Gastroesophageal sphincter (tissue), 4 donors: ENCODE measurements around the gene CPD. TPM values are rescaled to one million over a fixed set of nuclear protein-coding genes. Genes with fewer than 3 reads are reported as not detected.

Experiments used
- ATAC-seq: fragments of 150-250 bp; one replicate; pipeline ENCODE4 v1.9.1; 2016; ENCODE audit warnings: mild to moderate bottlenecking, moderate library complexity
- H3K27ac ChIP-seq, 4 donors: fragments of 200-600 bp; sonication (generic) in 3 of 4; 1 replicate in 3 of 4; 2 replicates in 1 of 4; pipeline ENCODE4 v1.5.1; 2016 to 2019
- H3K27me3 ChIP-seq: fragments of 200-600 bp; sonication (generic); one replicate; pipeline ENCODE4 v1.5.1; 2019
- H3K36me3 ChIP-seq, 2 donors: fragments of 200-600 bp; sonication (generic); one replicate each; pipeline ENCODE4 v1.5.1; 2019; ENCODE audit warnings: control low read depth in 1 of 2
- H3K4me1 ChIP-seq, 3 donors: fragments of 200-600 bp; sonication (generic); 1 replicate in 2 of 3; 2 replicates in 1 of 3; pipeline ENCODE4 v1.5.1; 2016 to 2019; ENCODE audit warnings: control low read depth in 2 of 3
- H3K4me3 ChIP-seq, 2 donors: fragments of 200-600 bp; sonication (generic); one replicate each; pipeline ENCODE4 v1.5.1; 2019; ENCODE audit warnings: mild to moderate bottlenecking in 1 of 2, moderate library complexity in 1 of 2
- H3K9me3 ChIP-seq, 3 donors: fragments of 200-600 bp; sonication (generic); one replicate each; pipeline ENCODE4 v1.5.1; 2017 to 2019; ENCODE audit warnings: control low read depth in 2 of 3
- EP300 ChIP-seq: sonication (generic); formaldehyde crosslinking; IDR thresholded peaks from one replicate; pipeline ENCODE4 v1.6.1; 2017; ENCODE audit warnings: antibody characterized with exemption, mild to moderate bottlenecking
- POLR2A ChIP-seq, 2 donors: fragments of 450-650 bp; IDR thresholded peaks; one replicate each; pipeline ENCODE4 v1.6.1; 2017; ENCODE audit warnings: antibody characterized with exemption in 2 of 2, mild to moderate bottlenecking in 2 of 2, moderate library complexity in 1 of 2
- POLR2AphosphoS5 ChIP-seq: sonication (generic); formaldehyde crosslinking; IDR thresholded peaks from one replicate; pipeline ENCODE4 v1.6.1; 2017; ENCODE audit warnings: antibody characterized with exemption
- WGBS, 2 donors: methylation state at CpG; one replicate each; pipeline ENCODE4 v1.1.5; 2018; ENCODE audit warnings: low coverage in 1 of 2; 5-methylcytosine and 5-hydroxymethylcytosine counted together
- total RNA-seq, 4 donors: library from RNA; depleted of rRNA; stranded (reverse); fragments of >200 nt; gene quantifications; one replicate each; pipeline ENCODE4 v1.1.0, GENCODE V29; 2016
- TF ChIP-seq, protein P1 (sequence below), 4 experiments: fragments of 200-600 bp in 2 of 4; fragments of 450-650 bp in 2 of 4; sonication (generic) in 1 of 4; IDR thresholded peaks; one replicate each; pipeline ENCODE4 v1.5.1; 2017 to 2019; ENCODE audit warnings: antibody characterized with exemption in 4 of 4, mild to moderate bottlenecking in 2 of 4, moderate library complexity in 2 of 4

The CPD gene
- total RNA-seq, 4 donors from 2014 or later = 37.8 to 103 (median 57.5) TPM

DNA sequence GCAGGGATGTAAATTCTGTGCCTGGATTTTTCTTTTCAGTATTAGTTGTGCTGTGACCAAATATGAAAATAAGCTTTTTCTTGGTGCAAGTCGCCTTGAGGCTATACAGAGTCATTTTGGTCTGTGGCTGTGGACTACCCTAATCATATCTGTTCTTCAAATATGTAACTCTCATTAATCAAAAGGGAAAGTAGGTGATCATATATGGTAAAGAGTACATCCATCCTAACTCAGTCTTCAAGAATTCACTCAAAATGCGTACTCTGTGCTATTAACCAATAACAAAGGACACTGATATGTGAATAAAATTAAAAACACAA lies 2.6 kb downstream of the CPD start:
- Histone ChIP-seq H3K27me3 (no peaks in the 10 kb centered on the region), H3K36me3 (peaks cover 0 to 14% of the 10 kb centered on the region in 2 donors), H3K27ac (peak overlapping the region; percentile 17 to 98 (median 74)), H3K9me3 (no peaks in the 10 kb centered on the region), H3K4me3 (peak overlapping the region; percentile 52 to 86), H3K4me1 (peaks cover 0 to 71% (median 7%) of the 10 kb centered on the region in 3 donors)
- TF ChIP-seq POLR2A (IDR thresholded peaks at IDR 0.05) (no peak), EP300 (no peak), POLR2AphosphoS5 (no peak)
- TF ChIP-seq, protein P1, sequence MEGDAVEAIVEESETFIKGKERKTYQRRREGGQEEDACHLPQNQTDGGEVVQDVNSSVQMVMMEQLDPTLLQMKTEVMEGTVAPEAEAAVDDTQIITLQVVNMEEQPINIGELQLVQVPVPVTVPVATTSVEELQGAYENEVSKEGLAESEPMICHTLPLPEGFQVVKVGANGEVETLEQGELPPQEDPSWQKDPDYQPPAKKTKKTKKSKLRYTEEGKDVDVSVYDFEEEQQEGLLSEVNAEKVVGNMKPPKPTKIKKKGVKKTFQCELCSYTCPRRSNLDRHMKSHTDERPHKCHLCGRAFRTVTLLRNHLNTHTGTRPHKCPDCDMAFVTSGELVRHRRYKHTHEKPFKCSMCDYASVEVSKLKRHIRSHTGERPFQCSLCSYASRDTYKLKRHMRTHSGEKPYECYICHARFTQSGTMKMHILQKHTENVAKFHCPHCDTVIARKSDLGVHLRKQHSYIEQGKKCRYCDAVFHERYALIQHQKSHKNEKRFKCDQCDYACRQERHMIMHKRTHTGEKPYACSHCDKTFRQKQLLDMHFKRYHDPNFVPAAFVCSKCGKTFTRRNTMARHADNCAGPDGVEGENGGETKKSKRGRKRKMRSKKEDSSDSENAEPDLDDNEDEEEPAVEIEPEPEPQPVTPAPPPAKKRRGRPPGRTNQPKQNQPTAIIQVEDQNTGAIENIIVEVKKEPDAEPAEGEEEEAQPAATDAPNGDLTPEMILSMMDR (IDR thresholded peaks at IDR 0.05) = no peak
- no peak for ATAC-seq
- WGBS, 2 donors = 50 to 62% methylated on average over 1 to 2 of the region's 2 CpGs

DNA sequence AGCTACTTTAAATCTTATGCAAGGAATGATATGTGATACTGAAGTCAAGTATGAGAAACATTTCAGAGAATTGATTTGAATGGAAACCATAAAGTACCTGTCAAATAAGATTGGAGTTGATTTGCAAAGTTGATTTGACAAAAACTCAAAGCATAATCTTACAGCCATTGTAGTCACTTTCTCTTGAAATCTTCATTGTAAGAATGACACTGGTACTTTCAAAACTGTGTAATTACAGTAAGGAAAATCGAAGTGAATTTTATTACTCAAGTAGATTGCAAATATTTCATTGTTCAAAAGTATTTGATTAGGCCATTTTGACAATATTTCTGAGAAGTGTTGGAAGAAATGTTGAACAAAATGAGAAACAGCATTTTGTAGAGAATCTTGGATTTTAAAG lies 3.6 kb downstream of the CPD start:
- no peak for ATAC-seq
- H3K9me3 ChIP-seq = no peaks in the 10 kb centered on the region
- 38 to 88% methylated on average over 1 of the region's 1 CpG for WGBS, 2 donors
- no peaks in the 10 kb centered on the region for H3K27me3 ChIP-seq
- H3K27ac ChIP-seq = peak overlapping the region in 3 of 4 donors; percentile 49 to 94 (median 54)
- TF ChIP-seq EP300 = no peak
- TF ChIP-seq, protein P1 (IDR thresholded peaks at IDR 0.05) = no peak
- TF ChIP-seq POLR2AphosphoS5 = no peak
- no peak for TF ChIP-seq POLR2A (IDR thresholded peaks at IDR 0.05)
- peak overlapping the region; percentile 20 to 86 for H3K4me3 ChIP-seq
- peaks cover 0 to 25% of the 10 kb centered on the region in 2 donors for H3K36me3 ChIP-seq
- H3K4me1 ChIP-seq = peaks cover 0 to 67% (median 4%) of the 10 kb centered on the region in 3 donors

DNA sequence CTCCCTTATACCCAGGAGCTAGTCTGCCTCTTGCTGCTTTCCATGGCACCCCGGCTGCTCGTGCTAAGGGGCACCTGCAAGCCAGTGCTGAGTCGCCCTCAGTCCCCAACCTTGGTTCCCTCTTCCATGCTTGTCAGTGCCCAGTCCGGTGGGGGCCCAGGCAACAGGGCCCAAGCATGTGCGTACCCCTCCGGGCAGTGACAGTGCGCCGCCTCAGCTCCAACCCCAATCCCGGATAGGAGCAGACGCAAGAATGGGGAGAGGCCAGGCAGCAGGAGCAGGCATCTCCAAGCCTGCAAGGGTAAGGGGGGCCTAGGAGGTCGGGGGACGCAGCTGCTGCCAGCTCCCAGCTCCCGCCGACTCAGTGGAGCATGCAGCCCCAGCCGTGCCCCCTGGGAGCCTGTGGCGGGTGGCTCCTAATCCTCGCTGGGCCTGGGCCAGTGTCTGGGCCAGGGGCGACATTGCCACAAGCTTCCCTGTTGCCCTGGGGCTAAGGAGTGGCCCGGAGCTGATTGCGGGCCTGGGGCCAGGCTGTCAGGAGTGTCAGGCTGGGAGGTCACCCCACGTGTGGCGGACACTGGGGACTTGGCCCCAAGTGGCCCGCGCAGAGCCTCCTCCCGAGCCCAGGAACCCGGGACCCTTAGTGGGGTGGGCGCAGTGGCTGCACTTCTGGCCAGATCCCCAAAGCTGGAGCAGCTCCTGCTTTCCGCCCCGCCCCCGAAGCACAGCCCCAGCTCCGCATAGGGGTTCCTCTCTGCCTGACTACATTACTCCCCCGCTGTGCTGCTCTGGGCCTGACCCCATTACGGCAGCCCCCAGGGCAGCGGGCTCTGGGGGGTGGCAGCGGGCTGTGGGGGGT lies 9.8 kb downstream of the CPD start:
- Histone ChIP-seq H3K9me3 (no peaks in the 10 kb centered on the region), H3K4me3 (no peak overlapping the region), H3K36me3 (peaks cover 0 to 73% of the 10 kb centered on the region in 2 donors), H3K27me3 (no peaks in the 10 kb centered on the region), H3K4me1 (peaks cover 0 to 45% (median 0%) of the 10 kb centered on the region in 3 donors), H3K27ac (no peak overlapping the region)
- no peak for ATAC-seq
- no peak for TF ChIP-seq POLR2A (IDR thresholded peaks at IDR 0.05)
- no peak for TF ChIP-seq EP300
- no peak for TF ChIP-seq POLR2AphosphoS5
- TF ChIP-seq, protein P1 (IDR thresholded peaks at IDR 0.05) = no peak
- WGBS, 2 donors = 73% methylated on average over 3 of the region's 35 CpGs; no CpG with 5 or more reads in 1 of the 2 donors

DNA sequence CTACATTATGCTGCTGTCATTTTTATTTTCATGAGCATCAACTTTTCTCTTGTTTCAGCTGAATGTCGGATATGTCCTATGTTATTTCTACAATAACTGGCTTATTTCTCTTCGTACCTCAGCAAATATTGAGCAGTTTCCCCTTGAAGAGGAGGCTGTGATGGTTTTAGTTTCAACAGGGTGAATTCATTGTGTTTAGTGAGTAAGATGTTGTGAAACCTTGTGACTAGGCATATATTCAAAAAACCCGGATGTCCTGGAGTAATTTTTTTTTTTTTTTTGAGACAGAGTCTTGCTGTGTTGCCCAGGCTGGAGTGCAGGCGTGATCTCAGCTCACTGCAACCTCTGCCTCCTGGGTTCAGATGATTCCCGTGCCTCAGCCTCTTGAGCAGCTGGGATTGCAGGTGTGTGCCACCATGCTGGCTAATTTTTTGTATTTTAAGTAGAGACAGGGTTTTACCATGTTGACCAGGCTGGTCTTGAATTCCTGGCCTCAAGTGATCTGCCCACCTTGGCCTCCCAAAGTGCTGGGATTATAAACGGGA lies 11.1 kb downstream of the CPD start:
- no peak for ATAC-seq
- TF ChIP-seq, protein P1 (IDR thresholded peaks at IDR 0.05) = no peak
- TF ChIP-seq POLR2AphosphoS5 (no peak), POLR2A (IDR thresholded peaks at IDR 0.05) (no peak), EP300 (no peak)
- WGBS, 2 donors = 73 to 78% methylated on average over 4 to 5 of the region's 6 CpGs
- Histone ChIP-seq H3K4me1 (peaks cover 0 to 41% (median 0%) of the 10 kb centered on the region in 3 donors), H3K36me3 (peaks cover 0 to 73% of the 10 kb centered on the region in 2 donors), H3K4me3 (no peak overlapping the region), H3K27me3 (no peaks in the 10 kb centered on the region), H3K9me3 (no peaks in the 10 kb centered on the region), H3K27ac (no peak overlapping the region)
